Mononuclear cell (primary cell): ENCODE results near the gene CCDC88B. TPM values are rescaled to one million over a fixed set of nuclear protein-coding genes. Genes with fewer than 3 reads are reported as not detected.

Experiments used
- H3K27me3 ChIP-seq: 2 replicates; pipeline ENCODE4 v1.6.0; 2011; ENCODE audit warnings: low read length, control low read depth; ENCODE audit not compliant: insufficient read depth
- H3K4me1 ChIP-seq: 2 replicates; pipeline ENCODE4 v1.5.1; 2011; ENCODE audit warnings: mild to moderate bottlenecking, low read length, control low read depth; ENCODE audit not compliant: insufficient read depth
- H3K4me3 ChIP-seq: 2 replicates; pipeline ENCODE4 v1.5.1; 2011; ENCODE audit warnings: mild to moderate bottlenecking, low read length, moderate library complexity
- H3K9me3 ChIP-seq: 2 replicates; pipeline ENCODE4 v1.5.1; 2011; ENCODE audit warnings: low read depth, mild to moderate bottlenecking, control low read depth, low read length
- total RNA-seq: library from RNA; depleted of rRNA; stranded (reverse); fragments of >200 nt; gene quantifications from one replicate; pipeline ENCODE4 v1.2.3, GENCODE V29; 2012

The CCDC88B gene
- total RNA-seq, 1 donor: 42.7 TPM

- Histone ChIP-seq H3K4me3 (no peak overlapping the region), H3K9me3 (no peaks in the 10 kb centered on the region), H3K4me1 (peaks cover 51% of the 10 kb centered on the region), H3K27me3 (no peaks in the 10 kb centered on the region)
Measured at GRCh38 chr11:64342869-64343745, 3.1 kb downstream of the CCDC88B start.

GRCh38 chr11:64343767-64344559 is 4.0 kb downstream of the CCDC88B start:
- Histone ChIP-seq H3K9me3 (no peaks in the 10 kb centered on the region), H3K4me3 (no peak overlapping the region), H3K27me3 (no peaks in the 10 kb centered on the region), H3K4me1 (peaks cover 44% of the 10 kb centered on the region)

- Histone ChIP-seq H3K9me3 (no peaks in the 10 kb centered on the region), H3K27me3 (no peaks in the 10 kb centered on the region), H3K4me1 (peaks cover 36% of the 10 kb centered on the region), H3K4me3 (no peak overlapping the region)
Measured at GRCh38 chr11:64344787-64345186, 4.8 kb downstream of the CCDC88B start.

- peaks cover 13% of the 10 kb centered on the region for H3K4me1 ChIP-seq
- H3K9me3 ChIP-seq: no peaks in the 10 kb centered on the region
- no peaks in the 10 kb centered on the region for H3K27me3 ChIP-seq
- H3K4me3 ChIP-seq: no peak overlapping the region
Measured at GRCh38 chr11:64347193-64347867, 7.3 kb downstream of the CCDC88B start.

DNA sequence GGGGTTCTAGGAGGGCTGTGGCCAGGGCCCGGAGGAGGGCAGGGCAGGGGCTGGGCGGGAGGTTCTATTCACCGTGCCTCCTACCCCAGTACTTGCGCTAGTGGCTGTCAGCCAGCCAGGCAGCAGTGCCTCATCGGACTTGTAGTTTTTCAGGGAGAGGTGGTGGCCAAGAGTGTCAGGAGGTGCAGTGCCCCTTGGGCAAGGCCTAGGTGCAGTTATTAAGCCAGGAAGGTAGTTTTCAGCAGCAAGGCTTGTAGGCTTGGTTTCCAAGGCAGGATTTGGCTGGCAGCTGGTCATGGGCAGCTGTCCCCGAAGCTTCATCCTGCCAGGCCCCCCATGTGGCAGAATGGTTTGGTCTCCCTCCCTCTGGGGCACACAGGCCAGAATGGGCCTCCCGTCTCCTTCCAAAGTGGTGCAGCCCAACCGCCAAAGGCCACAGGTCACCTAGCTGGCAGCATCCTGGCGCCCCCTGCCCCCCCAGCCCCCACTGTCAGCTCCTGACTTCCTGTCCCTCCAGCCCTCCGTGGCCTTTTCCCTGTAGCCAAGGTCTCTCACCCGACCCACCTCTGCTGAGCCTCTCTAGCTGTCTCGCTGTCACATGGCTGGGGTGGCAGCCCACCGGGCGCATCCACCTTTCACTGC is 8.5 kb downstream of the CCDC88B start:
- no peaks in the 10 kb centered on the region for H3K9me3 ChIP-seq
- no peak overlapping the region for H3K4me3 ChIP-seq
- peaks cover 7% of the 10 kb centered on the region for H3K4me1 ChIP-seq
- H3K27me3 ChIP-seq: no peaks in the 10 kb centered on the region

GRCh38 chr11:64349025-64349387 is 9.0 kb downstream of the CCDC88B start:
- H3K4me3 ChIP-seq: no peak overlapping the region
- H3K27me3 ChIP-seq: no peaks in the 10 kb centered on the region
- no peaks in the 10 kb centered on the region for H3K9me3 ChIP-seq
- peaks cover 7% of the 10 kb centered on the region for H3K4me1 ChIP-seq

GRCh38 chr11:64349404-64349803 is 9.4 kb downstream of the CCDC88B start:
- Histone ChIP-seq H3K4me3 (no peak overlapping the region), H3K9me3 (no peaks in the 10 kb centered on the region), H3K27me3 (no peaks in the 10 kb centered on the region), H3K4me1 (peaks cover 7% of the 10 kb centered on the region)

DNA sequence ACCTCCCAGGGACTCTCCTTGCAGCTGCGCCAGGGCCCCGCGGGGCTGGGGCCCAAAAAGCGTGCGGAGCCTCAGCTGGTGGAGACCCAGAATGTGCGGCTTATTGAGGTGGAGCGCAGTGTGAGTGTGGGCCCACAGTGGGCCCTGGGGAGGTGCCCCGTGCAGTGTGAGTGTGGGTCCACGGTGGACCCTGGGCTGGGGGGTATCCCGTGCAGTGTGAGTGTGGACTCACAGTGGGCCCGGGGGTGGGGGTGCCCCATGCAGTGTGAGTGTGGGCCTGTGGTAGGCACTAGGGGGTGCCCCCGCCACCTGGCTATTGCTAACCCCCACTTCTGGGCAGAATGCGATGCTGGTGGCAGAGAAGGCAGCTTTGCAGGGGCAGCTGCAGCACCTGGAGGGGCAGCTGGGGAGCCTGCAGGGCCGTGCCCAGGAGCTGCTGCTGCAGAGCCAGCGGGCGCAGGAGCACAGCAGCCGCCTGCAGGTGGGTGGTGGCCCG is 11.2 kb downstream of the CCDC88B start:
- no peak overlapping the region for H3K4me3 ChIP-seq
- peaks cover 7% of the 10 kb centered on the region for H3K4me1 ChIP-seq
- no peaks in the 10 kb centered on the region for H3K27me3 ChIP-seq
- H3K9me3 ChIP-seq: no peaks in the 10 kb centered on the region

DNA sequence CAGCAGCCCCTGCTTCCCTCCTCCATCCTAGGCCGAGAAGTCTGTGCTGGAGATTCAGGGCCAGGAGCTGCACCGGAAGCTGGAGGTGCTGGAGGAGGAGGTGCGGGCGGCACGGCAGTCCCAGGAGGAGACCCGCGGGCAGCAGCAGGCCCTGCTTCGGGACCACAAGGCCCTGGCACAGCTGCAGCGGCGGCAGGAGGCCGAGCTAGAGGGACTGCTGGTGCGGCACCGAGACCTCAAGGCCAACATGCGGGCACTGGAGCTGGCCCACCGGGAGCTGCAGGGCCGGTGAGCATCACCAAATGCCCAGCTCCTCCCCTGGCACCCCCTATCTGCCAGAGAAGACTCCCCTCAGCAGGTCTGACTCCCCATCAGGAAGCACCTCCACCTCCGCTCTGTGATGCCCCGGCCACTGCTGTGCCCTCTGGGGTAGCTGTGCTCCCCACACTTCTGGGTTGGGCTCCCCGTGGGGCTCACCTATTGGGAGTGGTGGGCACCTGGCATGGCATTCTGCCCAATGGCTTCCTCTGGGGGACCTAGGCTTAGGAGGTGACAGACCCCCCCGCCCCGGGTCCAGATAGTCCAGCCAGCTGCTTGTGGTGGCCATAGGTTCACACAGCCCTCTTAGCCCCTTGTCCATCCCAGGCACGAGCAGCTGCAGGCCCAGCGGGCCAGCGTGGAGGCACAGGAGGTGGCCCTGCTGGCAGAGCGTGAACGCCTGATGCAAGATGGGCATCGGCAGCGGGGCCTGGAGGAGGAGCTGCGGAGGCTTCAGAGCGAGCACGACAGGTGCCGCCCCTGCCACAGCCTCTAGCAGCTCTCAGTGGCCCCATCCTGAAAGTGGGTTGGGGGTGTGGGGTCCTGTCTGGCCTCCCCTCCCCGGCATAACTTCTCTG is 12.3 kb downstream of the CCDC88B start:
- H3K4me3 ChIP-seq: no peak overlapping the region
- H3K9me3 ChIP-seq: no peaks in the 10 kb centered on the region
- no peaks in the 10 kb centered on the region for H3K27me3 ChIP-seq
- H3K4me1 ChIP-seq: peaks cover 2% of the 10 kb centered on the region

DNA sequence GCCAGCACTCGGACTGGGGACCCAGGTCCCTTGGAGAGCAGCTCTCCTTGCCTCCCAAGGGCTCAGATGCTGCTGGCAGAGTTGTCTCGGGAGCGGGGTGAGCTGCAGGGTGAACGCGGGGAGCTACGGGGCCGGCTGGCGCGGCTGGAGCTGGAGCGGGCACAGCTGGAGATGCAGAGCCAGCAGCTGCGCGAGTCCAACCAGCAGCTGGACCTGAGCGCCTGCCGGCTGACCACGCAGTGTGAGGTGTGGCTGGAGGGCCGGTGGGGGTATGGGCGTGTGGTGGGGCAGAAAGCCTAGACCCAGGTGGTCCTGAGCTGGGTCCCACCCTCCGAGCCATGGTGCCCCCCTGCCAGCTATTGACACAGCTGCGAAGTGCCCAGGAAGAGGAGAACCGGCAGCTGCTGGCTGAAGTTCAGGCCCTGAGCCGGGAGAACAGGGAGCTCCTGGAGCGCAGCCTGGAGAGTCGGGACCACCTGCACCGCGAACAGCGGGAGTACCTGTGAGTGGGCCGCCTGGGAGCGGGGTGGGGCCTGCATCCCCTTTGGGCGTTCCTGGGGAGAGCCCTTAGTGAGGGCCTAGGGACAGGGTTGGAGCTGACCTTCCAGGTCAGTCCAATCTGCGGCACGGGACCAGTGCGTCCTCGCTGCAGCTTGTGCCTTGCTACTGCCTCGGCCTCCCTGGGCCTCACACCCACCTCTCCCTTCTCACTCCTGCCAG is 13.2 kb downstream of the CCDC88B start:
- Histone ChIP-seq H3K9me3 (no peaks in the 10 kb centered on the region), H3K27me3 (no peaks in the 10 kb centered on the region), H3K4me3 (no peak overlapping the region), H3K4me1 (peaks cover 10% of the 10 kb centered on the region)

DNA sequence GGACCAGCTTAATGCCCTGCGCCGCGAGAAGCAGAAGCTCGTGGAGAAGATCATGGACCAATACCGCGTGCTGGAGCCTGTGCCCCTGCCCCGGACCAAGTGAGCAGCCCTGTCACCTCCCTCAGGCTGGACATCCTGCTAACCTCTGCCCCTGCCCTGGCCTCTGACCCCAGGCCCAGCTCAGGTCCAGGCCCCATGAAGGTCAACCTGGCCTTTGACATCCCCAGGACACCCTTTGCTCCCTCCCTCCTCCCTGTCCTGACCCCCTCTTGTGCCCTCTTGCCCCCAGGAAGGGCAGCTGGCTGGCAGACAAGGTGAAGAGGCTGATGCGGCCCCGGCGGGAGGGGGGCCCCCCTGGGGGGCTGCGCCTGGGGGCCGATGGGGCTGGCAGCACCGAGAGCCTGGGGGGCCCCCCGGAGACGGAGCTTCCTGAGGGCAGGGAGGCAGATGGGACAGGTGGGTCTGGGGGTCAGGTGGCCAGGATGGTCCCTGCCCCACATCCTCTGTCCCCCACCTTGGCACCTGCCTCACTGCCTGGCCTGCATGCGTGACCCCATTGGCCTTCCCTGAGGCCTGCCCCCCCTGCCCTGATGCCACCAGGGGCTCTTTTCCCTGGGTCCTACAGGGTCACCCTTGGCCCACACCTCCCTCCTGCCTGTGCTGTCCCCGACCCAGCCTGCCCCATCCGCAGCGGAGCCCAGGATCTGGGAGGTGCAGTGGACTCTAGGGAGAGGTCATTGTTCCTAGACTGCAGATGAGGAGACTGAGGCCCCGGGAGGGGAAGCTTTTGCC is 13.9 kb downstream of the CCDC88B start:
- Histone ChIP-seq H3K4me1 (peaks cover 17% of the 10 kb centered on the region), H3K9me3 (no peaks in the 10 kb centered on the region), H3K4me3 (no peak overlapping the region), H3K27me3 (no peaks in the 10 kb centered on the region)

GRCh38 chr11:64355078-64355940 is 15.3 kb downstream of the CCDC88B start:
- Histone ChIP-seq H3K4me3 (no peak overlapping the region), H3K4me1 (peaks cover 29% of the 10 kb centered on the region), H3K9me3 (no peaks in the 10 kb centered on the region), H3K27me3 (no peaks in the 10 kb centered on the region)
